GM12878 (cell line): ENCODE data around the gene TOM1L2. TPM values are rescaled to one million over a fixed set of nuclear protein-coding genes. Genes with fewer than 3 reads are reported as not detected.

Source experiments
- ATAC-seq: fragments of 200-7000 bp; cut with Tn5 transposase; 3 replicates; pipeline ENCODE4 v1.9.1; 2020; ENCODE audit warnings: mild to moderate bottlenecking, moderate library complexity
- BruUV-seq: library from RNA; stranded (reverse); fragments of 400-500 nt; replicated peaks from 2 replicates; lab custom pipeline; 2021; lab: Mats Ljungman, UMichigan
- CTCF ChIA-PET: fragments of 300-600 bp; sonication (Branson Sonifier 250); formaldehyde crosslinking; extraction: SDS; loops from one replicate; lab custom pipeline; 2021; ENCODE audit warnings: inconsistent platforms; lab: Yijun Ruan, JAX
- POLR2A ChIA-PET: fragments of 350-600 bp; formaldehyde crosslinking; extraction: SDS; loops from one replicate; lab custom pipeline; 2021; ENCODE audit warnings: inconsistent platforms; lab: Charles Lee
- RAD21 ChIA-PET: fragments of 300-600 bp; sonication (Branson Sonifier 250); formaldehyde crosslinking; loops from one replicate; lab custom pipeline; 2023; ENCODE audit warnings: antibody characterized with exemption; ENCODE audit not compliant: unreplicated experiment; lab: Charles Lee
- SMC1A ChIA-PET: fragments of 300-600 bp; sonication (Branson Sonifier 250); formaldehyde crosslinking; loops from one replicate; lab custom pipeline; 2023; ENCODE audit not compliant: unreplicated experiment, uncharacterized antibody; lab: Charles Lee
- DNase-seq: peaks from one replicate; pipeline ENCODE4 v3.0.0-alpha.2; 2011; ENCODE audit warnings: low read depth, low spot score
- FAIRE-seq: peaks from 3 replicates; lab custom pipeline; 2011; peaks lifted over from hg19 to GRCh38; lab: Jason Lieb, UNC
- H2AFZ ChIP-seq: 2 replicates; pipeline ENCODE4 v1.6.0; 2011; ENCODE audit warnings: low read depth, low read length, control low read depth; ENCODE audit not compliant: control insufficient read depth
- H3K27ac ChIP-seq: 2 replicates; pipeline ENCODE4 v1.5.1; 2011; ENCODE audit warnings: control low read depth; ENCODE audit not compliant: control insufficient read depth, insufficient read depth
- H3K27me3 ChIP-seq, 2 experiments: replicated peaks in 1 of 2; 2 replicates each; pipeline versions ENCODE4 v1.6.0 to v1.6.1; 2011; ENCODE audit warnings: low read length in 1 of 2; ENCODE audit not compliant: control insufficient read depth in 2 of 2, insufficient read depth in 2 of 2
- H3K36me3 ChIP-seq, 2 experiments: 2 replicates each; pipeline ENCODE4 v1.5.1; 2011; ENCODE audit warnings: low read length in 1 of 2; ENCODE audit not compliant: control insufficient read depth in 2 of 2, insufficient read depth in 2 of 2
- H3K4me1 ChIP-seq: 2 replicates; pipeline ENCODE4 v1.6.1; 2011; ENCODE audit warnings: mild to moderate bottlenecking, low read length, moderate library complexity, mixed read lengths; ENCODE audit not compliant: control insufficient read depth, insufficient read depth
- H3K4me2 ChIP-seq: 2 replicates; pipeline ENCODE4 v1.6.0; 2011; ENCODE audit warnings: control low read depth; ENCODE audit not compliant: control insufficient read depth, insufficient read depth
- H3K4me3 ChIP-seq: fragments of 200-600 bp; sonication (generic); 2 replicates; pipeline ENCODE4 v1.5.1; 2016
- H3K79me2 ChIP-seq: 2 replicates; pipeline ENCODE4 v1.6.0; 2011; ENCODE audit warnings: low read length; ENCODE audit not compliant: control insufficient read depth, insufficient read depth
- H3K9ac ChIP-seq: 2 replicates; pipeline ENCODE4 v1.8.0; 2011; ENCODE audit warnings: low read length, control low read depth, mixed read lengths; ENCODE audit not compliant: control insufficient read depth, insufficient read depth
- H3K9me3 ChIP-seq: replicated peaks from 3 replicates; pipeline ENCODE4 v1.5.1; 2011; ENCODE audit warnings: mild to moderate bottlenecking, low read length; ENCODE audit not compliant: control insufficient read depth, insufficient read depth
- H4K20me1 ChIP-seq: 2 replicates; pipeline ENCODE4 v1.6.0; 2011; ENCODE audit not compliant: control insufficient read depth, insufficient read depth
- ATF2 ChIP-seq: IDR thresholded peaks from 2 replicates; pipeline ENCODE4 v1.6.1; 2012; ENCODE audit warnings: low read length, inconsistent platforms
- CREB1 ChIP-seq: IDR thresholded peaks from 2 replicates; pipeline ENCODE4 v1.6.1; 2012; ENCODE audit warnings: low read depth, mild to moderate bottlenecking, inconsistent platforms
- CREM ChIP-seq: IDR thresholded peaks from 2 replicates; pipeline ENCODE4 v1.6.1; 2014; ENCODE audit warnings: antibody characterized with exemption, low read depth
- CUX1 ChIP-seq: IDR thresholded peaks from 2 replicates; pipeline ENCODE4 v1.6.1; 2012; ENCODE audit warnings: improper control_type of control experiment, low read depth, low read length; ENCODE audit not compliant: insufficient replicate concordance
- GABPA ChIP-seq: IDR thresholded peaks from 2 replicates; pipeline ENCODE4 v1.6.1; 2014; ENCODE audit warnings: antibody characterized with exemption, low read depth, mild to moderate bottlenecking, inconsistent platforms
- HDGF ChIP-seq: fragments of 450-650 bp; IDR thresholded peaks from 2 replicates; pipeline ENCODE4 v1.6.1; 2016; ENCODE audit warnings: antibody characterized with exemption
- IKZF2 ChIP-seq, 2 experiments: fragments of 450-650 bp; IDR thresholded peaks; 2 replicates each; pipeline ENCODE4 v1.6.1; 2017; ENCODE audit warnings: mild to moderate bottlenecking in 2 of 2, moderate library complexity in 2 of 2
- MTA3 ChIP-seq: IDR thresholded peaks from 2 replicates; pipeline ENCODE4 v1.6.1; 2012; ENCODE audit warnings: low read length, inconsistent platforms, borderline replicate concordance
- NFIC ChIP-seq: IDR thresholded peaks from 2 replicates; pipeline ENCODE4 v1.6.1; 2012; ENCODE audit warnings: low read depth, mild to moderate bottlenecking, inconsistent platforms, low read length, moderate library complexity
- RCOR1 ChIP-seq: conservative IDR thresholded peaks from 2 replicates; pipeline ENCODE4 v1.6.1; 2012; ENCODE audit warnings: low read depth, low read length, improper control_type of control experiment
- TCF7 ChIP-seq: IDR thresholded peaks from 2 replicates; pipeline ENCODE4 v1.6.1; 2014; ENCODE audit warnings: antibody characterized with exemption, borderline replicate concordance
- YY1 ChIP-seq: IDR thresholded peaks from 2 replicates; pipeline ENCODE4 v1.6.1; 2011; ENCODE audit warnings: low read depth, mild to moderate bottlenecking, low read length
- ZNF207 ChIP-seq: fragments of 450-650 bp; IDR thresholded peaks from 2 replicates; pipeline ENCODE4 v1.6.1; 2014; ENCODE audit warnings: antibody characterized with exemption, mild to moderate bottlenecking, borderline replicate concordance
- ZNF622 ChIP-seq: fragments of 450-650 bp; IDR thresholded peaks from 2 replicates; pipeline ENCODE4 v1.6.1; 2017; ENCODE audit warnings: mild to moderate bottlenecking, inconsistent platforms
- WGBS: methylation state at CpG from one replicate; pipeline ENCODE4 v1.1.6; 2016; ENCODE audit warnings: low lambda C conversion rate; ENCODE audit not compliant: insufficient replicate concordance, insufficient coverage; ENCODE audit errors: missing lambda C conversion rate; 5-methylcytosine and 5-hydroxymethylcytosine counted together
- in situ Hi-C: fragments of 300-500 bp; cut with MboI; formaldehyde crosslinking; loops from 9 replicates; pipeline ENCODE4 v1.14.3; 2018; ENCODE audit warnings: mixed read lengths
- intact Hi-C: fragments of 100-400 bp; cut with micrococcal nuclease; formaldehyde crosslinking; loops from one replicate; pipeline ENCODE4 v1.14.2; 2022; ENCODE audit not compliant: unreplicated experiment
- polyA plus RNA-seq, 11 experiments: library from polyadenylated mRNA; depleted of rRNA in 4 of 11; unstranded in 6 of 11; stranded (reverse) in 5 of 11; fragments of >200 nt; fragmentation: Nextera tagmentation in 4 of 11; fragmentation: Illumina TruSeq in 1 of 11; extraction: Ambion mirVana in 4 of 11; extraction: Trizol in 1 of 11; gene quantifications; 1 replicate in 1 of 11; 2 replicates in 10 of 11; pipeline versions ENCODE4 v1.2.1 to v1.2.3, GENCODE V29; 2011 to 2016; ENCODE audit warnings: inconsistent platforms in 2 of 11, missing spikeins in 2 of 11, low read depth in 1 of 11
- total RNA-seq, 4 experiments: library from RNA; depleted of rRNA in 3 of 4; stranded (reverse); fragments of >200 nt in 3 of 4; fragmentation: Illumina TruSeq in 1 of 4; extraction: Trizol in 1 of 4; gene quantifications; 2 replicates each; pipeline versions ENCODE4 v1.2.1 to v1.2.3, GENCODE V29; 2013 to 2021

Gene TOM1L2
- total and polyA plus RNA-seq, 10 of the 15 experiments (the other 5 are each of a cell fraction or from before 2014, with no cell fraction given), result 0.19 to 19.2 (median 8.1) TPM

- ATAC-seq (no peak), DNase-seq (no peak), FAIRE-seq (no peak)
- no peak overlapping the region for H2AFZ ChIP-seq
- H3K27ac ChIP-seq, result no peak overlapping the region
- H3K36me3 ChIP-seq, result no peaks in the 10 kb centered on the region
- no peak for TF ChIP-seq MTA3
- no peak for TF ChIP-seq ATF2
- no peak for TF ChIP-seq ZNF622
- no peak for TF ChIP-seq CREB1
- TF ChIP-seq NFIC, result no peak
- ChIA-PET POLR2A (no interaction called here), RAD21 (no interaction called here), CTCF (interaction anchor here (1.2 to 1.4 kb wide), 2 partner anchors 9 to 11 kb away, joined by 3 to 5 read pairs; no protein-coding TSS in a partner anchor), SMC1A (no interaction called here)
- in situ Hi-C loops (no loop called here), intact Hi-C loops (no loop called here)
- H3K9ac ChIP-seq, result no peak overlapping the region
- no peaks in the 10 kb centered on the region for H3K4me1 ChIP-seq
- WGBS, result 55% methylated on average over 12 of the region's 12 CpGs
- BruUV-seq, result no TSS peak
- H4K20me1 ChIP-seq, result no peaks in the 10 kb centered on the region; the same call in 1 of the 2 replicates
- H3K4me2 ChIP-seq, result no peak overlapping the region
- H3K9me3 ChIP-seq, result no peaks in the 10 kb centered on the region
- no peaks in the 10 kb centered on the region; a peak in 1 of 4 replicates for H3K27me3 ChIP-seq
- H3K79me2 ChIP-seq, result no peaks in the 10 kb centered on the region
- no peak overlapping the region for H3K4me3 ChIP-seq
Measured at GRCh38 chr17:17993852-17994251, 21.7 kb upstream of the TOM1L2 start.

GRCh38 chr17:17993366-17993765 is 21.2 kb upstream of the TOM1L2 start:
- no peaks in the 10 kb centered on the region for H4K20me1 ChIP-seq
- no peaks in the 10 kb centered on the region for H3K36me3 ChIP-seq
- DNase-seq, result no peak
- intact Hi-C loops (no loop called here), in situ Hi-C loops (no loop called here)
- ATAC-seq, result no peak
- FAIRE-seq, result no peak
- SMC1A ChIA-PET, result no interaction called here
- no peak overlapping the region for H2AFZ ChIP-seq
- no peak overlapping the region for H3K4me3 ChIP-seq
- RAD21 ChIA-PET, result no interaction called here
- CTCF ChIA-PET, result no interaction called here
- no peak overlapping the region for H3K4me2 ChIP-seq
- H3K9me3 ChIP-seq, result no peaks in the 10 kb centered on the region
- no peaks in the 10 kb centered on the region; a peak in 1 of 4 replicates for H3K27me3 ChIP-seq
- no peaks in the 10 kb centered on the region for H3K79me2 ChIP-seq
- POLR2A ChIA-PET, result no interaction called here
- no peaks in the 10 kb centered on the region for H3K4me1 ChIP-seq
- 10% methylated on average over 2 of the region's 2 CpGs for WGBS
- no peak overlapping the region for H3K9ac ChIP-seq
- H3K27ac ChIP-seq, result no peak overlapping the region
- BruUV-seq, result no TSS peak
- TF ChIP-seq CREM (no peak), YY1 (no peak), GABPA (no peak), IKZF2 (IDR thresholded peaks at IDR 0.05) (no peak), ZNF207 (no peak), RCOR1 (no peak), HDGF (no peak), CUX1 (no peak), TCF7 (no peak)
